Mesangial cell (primary cell): ENCODE data around the gene APEX1. TPM values are rescaled to one million over a fixed set of nuclear protein-coding genes. Genes with fewer than 3 reads are reported as not detected.

ENCODE experiments used
- total RNA-seq: library from RNA; depleted of rRNA; stranded (reverse); fragments of >200 nt; gene quantifications from 2 replicates; pipeline ENCODE4 v1.2.3, GENCODE V29; 2015

Gene APEX1
- 186 and 208 TPM in 2 replicates for total RNA-seq

DNA sequence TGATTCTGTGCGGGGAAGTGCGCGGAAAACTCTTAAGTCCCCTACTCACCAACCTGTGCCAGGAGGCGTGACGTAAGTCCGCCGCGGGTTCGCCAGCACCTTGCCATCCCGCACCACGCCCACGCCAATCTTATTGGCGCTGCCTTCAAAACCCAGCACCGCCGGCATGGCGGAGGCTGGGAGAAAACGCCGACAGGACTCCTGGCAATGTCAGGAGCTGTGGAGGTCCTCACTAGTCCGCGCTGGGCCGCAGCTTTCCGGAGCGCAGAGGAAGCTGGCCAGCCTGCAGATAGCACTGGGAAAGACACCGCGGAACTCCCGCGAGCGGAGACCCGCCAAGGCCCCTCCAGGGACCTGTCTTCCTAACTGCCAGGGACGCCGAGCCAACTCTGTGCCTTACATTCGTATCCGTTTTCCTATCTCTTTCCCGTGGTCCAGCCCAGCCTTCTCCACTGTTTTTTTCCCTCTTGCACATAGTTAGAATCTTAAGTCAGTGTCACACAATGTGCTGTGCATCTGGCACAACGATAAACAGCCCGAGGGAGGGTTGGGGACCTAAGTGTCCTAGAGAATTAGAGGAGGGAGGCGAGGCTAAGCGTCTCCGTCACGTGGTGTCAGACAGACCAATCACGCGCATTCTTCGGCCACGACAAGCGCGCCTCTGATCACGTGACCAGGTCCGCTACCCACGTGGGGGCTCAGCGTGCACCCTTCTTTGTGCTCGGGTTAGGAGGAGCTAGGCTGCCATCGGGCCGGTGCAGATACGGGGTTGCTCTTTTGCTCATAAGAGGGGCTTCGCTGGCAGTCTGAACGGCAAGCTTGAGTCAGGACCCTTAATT, at the start of gene APEX1, which contains the start of gene OSGEP:
Gene APEX1 (plus strand): TSS at position 711 of the 839 bp plus-strand sequence. CDS start 420 bp downstream, outside the sequence.
Gene OSGEP (minus strand): TSS at position 297 of the 839 bp plus-strand sequence. CDS start 129 bp downstream, at position 168.

GRCh38 chr14:20412876-20413743, 41.9 kb upstream of the APEX1 start, which contains the start of gene TEP1:
TSS of gene TEP1 (minus strand) at chr14:20413501. CDS start at chr14:20408439, 5,062 bp downstream.

DNA sequence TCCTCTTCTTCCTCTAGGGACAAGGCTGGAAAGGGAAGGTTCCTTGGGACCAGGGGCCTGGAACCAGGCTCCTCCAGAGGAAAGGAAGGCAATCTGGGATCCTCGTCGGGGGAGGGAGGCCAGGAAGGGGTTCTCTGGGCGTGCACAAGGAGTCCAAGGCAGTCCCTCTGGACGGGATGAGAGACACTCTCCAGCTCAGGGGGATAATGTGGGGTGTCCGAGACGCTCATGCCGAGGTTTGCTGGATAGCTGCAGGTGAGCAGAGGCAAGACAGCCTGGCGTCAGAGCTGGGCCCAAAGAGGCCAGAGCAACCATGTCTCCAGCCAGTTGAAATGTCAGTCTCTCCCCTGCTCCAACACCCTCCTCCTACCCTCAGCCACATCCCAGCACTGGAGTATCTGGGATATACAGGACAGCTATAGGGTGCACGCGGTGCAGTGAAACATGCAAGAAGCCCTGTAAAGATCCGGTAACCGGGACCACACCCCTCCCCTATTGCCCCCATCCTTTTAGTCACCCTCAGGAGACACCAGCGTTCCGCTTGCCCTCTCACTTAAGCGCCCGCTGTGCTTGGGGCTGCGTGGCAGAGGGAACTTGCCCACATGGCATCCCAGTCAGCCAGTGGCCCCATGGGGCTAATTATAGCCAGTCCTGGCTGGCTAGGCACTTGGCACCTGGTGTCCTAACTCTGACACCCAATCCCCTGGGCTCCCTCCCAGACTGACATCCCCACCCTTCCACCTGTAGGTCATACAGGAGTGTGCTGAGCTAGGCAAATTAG, 19.3 kb upstream of the APEX1 start, which contains the start of gene KLHL33:
Gene KLHL33 (minus strand): TSS at position 585 of the 781 bp plus-strand sequence. CDS start 355 bp downstream, at position 230.

GRCh38 chr14:20461225-20462141, 6.5 kb downstream of the APEX1 start, which contains the start of gene PIP4P1:
TSS of gene PIP4P1 (minus strand) at chr14:20461434. CDS start at chr14:20461325, 109 bp downstream.

DNA sequence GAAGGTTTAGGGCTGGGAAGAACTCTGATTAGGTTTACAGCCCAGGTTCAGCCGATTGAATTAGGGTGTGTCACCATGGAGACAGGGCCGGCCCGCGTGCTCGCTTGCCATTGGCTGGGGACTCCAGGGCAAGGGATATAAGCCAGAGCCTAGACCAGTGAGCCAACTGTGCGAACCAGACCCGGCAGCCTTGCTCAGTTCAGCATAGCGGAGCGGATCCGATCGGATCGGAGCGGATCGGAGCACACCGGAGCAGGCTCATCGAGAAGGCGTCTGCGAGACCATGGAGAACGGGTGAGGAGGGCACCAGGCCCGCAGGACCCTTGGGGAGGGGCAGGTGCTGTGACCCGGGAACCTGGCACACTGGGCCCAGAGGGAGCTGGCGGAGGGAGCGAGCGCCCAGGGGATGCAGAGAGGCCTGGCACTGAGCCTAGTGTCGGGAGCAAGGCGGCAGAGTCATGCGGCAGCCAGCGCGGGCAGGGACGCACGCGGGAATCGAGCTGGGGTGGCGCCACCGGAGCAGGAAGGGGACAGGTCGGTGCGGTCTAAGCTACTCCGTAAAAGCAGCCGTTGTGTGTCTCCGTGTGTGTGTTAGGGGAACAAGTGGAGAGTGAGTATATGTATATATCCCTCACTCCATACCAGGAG, 14.3 kb downstream of the APEX1 start, which contains the start of gene PNP:
Gene PNP (plus strand): TSS at position 165 of the 648 bp plus-strand sequence. CDS start 119 bp downstream, at position 284.

Other genes with a start within 250 kb of the APEX1 start
- gene OR11H6, start 231.5 kb upstream of the APEX1 start, total RNA-seq, result not detected in 2 replicates
- not detected in 2 replicates for gene OR11H7, start 226.2 kb upstream of the APEX1 start, total RNA-seq
- gene OR11H4, start 215.9 kb upstream of the APEX1 start, total RNA-seq, result not detected in 2 replicates
- gene TTC5, start 149.3 kb upstream of the APEX1 start, total RNA-seq, result 10.4 and 11.2 TPM in 2 replicates
- gene CCNB1IP1, start 121.9 kb upstream of the APEX1 start, total RNA-seq, result 39.8 and 56.3 TPM in 2 replicates
- 6.2 and 19.1 TPM in 2 replicates for gene PARP2, start 111.6 kb upstream of the APEX1 start, total RNA-seq
- gene TEP1, start 41.7 kb upstream of the APEX1 start, total RNA-seq, result 10.6 and 15.5 TPM in 2 replicates
- 0.25 TPM in 1 of 2 replicates, not detected in the other for gene KLHL33, start 19.1 kb upstream of the APEX1 start, total RNA-seq
- 33.0 and 62.1 TPM in 2 replicates for gene OSGEP, start 414 bp upstream of the APEX1 start, total RNA-seq
- gene PIP4P1, start 6.2 kb downstream of the APEX1 start, total RNA-seq, result 18.9 and 20.2 TPM in 2 replicates
- gene PNP, start 14.2 kb downstream of the APEX1 start, total RNA-seq, result 32.2 and 90.8 TPM in 2 replicates
- not detected in 2 replicates for gene RNASE10, start 50.3 kb downstream of the APEX1 start, total RNA-seq
- gene RNASE9, start 105.8 kb downstream of the APEX1 start, total RNA-seq, result not detected in 2 replicates
- gene RNASE11, start 132.8 kb downstream of the APEX1 start, total RNA-seq, result 0.33 TPM in 1 of 2 replicates, not detected in the other
- not detected in 2 replicates for gene RNASE12, start 136.2 kb downstream of the APEX1 start, total RNA-seq
- not detected in 2 replicates for gene OR6S1, start 186.5 kb downstream of the APEX1 start, total RNA-seq
- 7.2 and 11.3 TPM in 2 replicates for gene RNASE4, start 229.3 kb downstream of the APEX1 start, total RNA-seq
- 2.7 and 4.6 TPM in 2 replicates for gene ANG, start 233.5 kb downstream of the APEX1 start, total RNA-seq